HG03103 (cell line): ENCODE measurements around the gene TNFRSF18.
A peak's percentile ranks its signal among the peaks of the same experiment; 100 is the strongest.

ENCODE experiments used
- ATAC-seq: cut with Tn5 transposase; IDR thresholded peaks from one replicate; pipeline ENCODE4 v1.9.1; 2021; ENCODE audit warnings: low read depth; ENCODE audit not compliant: unreplicated experiment

TNFRSF18 gene

GRCh38 chr1:1240822-1241587, 34.6 kb upstream of the TNFRSF18 start:
- no peak for ATAC-seq

DNA sequence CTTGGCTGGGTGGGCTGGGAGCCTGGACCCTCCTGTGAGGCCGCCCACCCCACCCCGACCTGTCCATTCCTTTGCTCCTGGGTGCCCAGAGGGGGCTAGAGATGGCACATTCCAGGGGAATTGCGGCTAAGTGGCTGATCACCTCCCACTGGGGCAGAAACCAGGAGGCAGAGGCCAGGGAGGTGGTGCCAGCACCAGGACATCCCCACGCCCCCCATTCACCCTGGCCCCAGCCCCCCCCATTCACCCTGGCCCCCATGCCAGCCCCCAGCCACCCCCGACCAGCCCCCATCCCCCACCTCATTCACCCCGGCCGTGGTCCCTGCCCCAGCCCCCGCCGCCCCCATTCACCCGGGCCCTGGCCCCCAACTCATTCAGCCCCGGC, 33.9 kb upstream of the TNFRSF18 start:
- no peak for ATAC-seq

DNA sequence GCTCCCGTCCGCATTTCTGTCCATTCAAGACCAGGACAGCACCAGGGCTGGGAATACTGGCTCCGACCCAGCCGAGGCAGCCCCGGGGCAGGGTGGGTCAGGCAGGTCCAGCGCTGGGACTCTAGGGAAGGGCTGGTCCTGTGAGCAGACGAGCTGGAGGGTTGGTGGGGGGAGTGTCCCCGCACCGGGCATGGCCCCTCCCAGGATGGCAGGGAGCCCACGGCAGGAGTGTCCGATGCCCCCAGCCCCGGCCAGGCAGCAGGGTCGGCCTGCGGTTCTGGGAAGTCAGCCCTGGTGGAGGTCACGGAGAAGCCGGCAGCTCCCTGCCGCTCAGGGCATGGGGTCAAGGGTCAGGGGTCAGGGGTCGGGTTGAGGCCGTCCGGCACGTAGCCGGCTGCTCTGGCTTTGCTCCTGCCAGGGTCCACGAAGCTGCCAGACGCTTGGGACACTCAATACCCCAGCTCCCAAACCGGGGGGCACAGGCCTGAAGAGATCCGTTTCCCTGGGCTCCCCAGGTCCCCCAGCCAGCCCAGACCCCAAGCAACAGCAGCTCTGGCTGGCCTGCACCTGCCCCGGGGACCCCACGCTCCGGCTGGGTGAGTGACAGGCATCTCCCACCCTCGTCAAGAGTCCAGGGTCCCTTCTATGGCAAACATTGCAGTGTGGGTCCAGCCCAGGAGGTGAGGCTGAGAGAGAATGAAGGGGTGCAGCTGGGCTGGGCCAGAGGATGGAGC, 33.4 kb upstream of the TNFRSF18 start:
- ATAC-seq: no peak

DNA sequence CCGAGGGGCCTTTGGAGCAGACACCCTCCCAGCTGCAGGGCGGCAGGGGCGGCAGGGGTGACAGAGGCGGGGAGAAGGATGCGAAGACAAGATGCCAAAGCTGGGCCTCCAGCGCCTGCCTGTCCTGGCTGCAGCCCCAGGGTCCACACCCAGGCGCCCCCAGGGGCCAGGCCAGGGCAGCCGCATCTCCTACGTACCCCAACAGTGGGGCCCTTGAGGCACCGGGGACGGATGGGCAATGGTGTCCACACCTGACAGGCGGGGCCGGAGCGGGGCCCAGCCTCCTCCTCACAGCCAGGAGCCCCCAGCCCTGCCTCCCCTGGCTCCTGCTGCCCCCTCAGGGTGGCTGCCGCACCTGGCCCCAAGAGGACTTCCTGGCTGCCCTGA, 32.8 kb upstream of the TNFRSF18 start:
- no peak for ATAC-seq

- no peak for ATAC-seq
Measured at GRCh38 chr1:1238702-1239178, 32.3 kb upstream of the TNFRSF18 start.

DNA sequence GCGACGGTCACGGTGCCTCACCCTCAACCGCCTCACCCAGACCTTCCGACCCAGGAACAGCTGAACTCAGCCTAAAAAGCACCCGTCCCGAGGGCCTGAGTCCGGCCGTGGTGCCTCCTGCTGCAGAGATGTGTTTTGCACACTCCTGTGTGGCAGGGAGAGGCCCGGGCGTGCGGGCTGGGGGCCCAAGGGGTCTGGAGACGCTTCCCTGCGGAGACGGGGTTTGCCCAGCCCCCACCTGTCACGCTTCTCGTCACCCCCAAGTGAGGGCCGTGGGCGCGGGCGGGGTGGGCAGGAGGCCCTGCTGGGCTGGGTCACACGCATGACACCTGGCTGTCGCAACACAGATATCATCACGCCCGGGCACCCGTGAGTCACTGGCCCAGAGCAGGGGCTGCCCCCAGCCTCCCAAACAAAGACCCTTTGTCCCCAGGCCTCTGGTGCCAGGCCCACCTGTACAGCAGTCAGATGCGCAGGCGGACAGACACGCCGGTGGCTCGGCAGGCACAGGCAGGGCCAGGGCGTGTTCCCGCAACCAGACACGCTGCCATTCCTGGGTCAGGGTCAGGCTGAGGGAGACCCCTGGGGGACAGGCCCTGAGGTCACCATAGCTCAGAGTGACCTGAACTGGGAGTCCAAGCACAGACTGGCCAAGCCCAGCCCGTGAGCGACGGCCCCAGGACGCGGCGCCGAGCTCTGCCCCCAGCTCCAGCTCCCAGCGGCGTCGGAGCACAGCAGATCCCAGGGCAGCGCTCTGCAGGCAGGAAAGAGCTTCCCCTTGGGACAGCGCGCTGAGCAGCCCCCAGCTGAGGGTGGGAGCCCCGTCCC, 31.7 kb upstream of the TNFRSF18 start:
- ATAC-seq: no peak

DNA sequence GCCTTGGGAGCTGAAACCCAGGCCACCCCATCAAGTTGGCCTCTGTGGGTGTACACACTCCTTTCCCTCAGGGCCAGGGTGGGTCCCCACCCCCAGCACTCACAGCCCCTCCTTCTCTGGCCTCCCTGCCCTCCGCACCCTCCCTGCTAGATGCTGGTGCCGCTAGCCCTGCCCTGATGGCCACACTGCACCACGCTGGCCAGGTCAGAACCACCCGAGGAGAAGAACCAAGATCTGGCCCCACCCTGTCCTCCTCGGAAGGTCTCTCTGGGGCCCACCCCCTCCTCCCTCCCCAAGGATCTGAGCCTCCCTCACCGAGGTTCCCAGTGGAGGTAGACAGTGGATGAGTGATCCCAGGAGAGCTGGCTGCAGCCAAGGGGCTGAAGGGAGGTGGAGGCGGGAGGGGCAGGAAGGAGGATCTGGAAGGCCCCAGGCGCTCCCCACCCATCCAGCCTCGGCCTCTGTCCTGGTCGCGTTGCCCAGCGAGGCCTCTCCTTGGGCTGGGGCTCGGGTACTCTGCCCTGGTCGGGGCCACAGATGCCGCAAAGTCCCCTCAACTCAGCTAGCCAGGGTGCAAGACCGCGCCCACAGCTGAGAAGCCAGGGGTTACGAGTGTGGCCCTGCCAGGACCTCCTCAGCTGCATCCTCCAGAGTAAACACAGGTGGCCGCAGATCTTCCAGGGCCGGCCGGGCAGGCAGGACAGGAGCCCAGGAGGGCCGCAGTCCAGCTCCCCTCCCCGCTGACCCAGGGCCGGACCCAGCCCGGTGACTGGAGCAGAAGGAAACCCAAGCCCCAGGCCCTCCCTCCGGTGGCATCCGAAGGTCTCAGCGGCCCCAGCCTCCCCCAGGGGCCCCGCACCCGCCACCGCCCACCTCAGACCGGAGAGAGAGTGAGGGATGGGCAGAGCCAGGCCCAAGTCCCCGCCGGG, 30.8 kb upstream of the TNFRSF18 start:
- ATAC-seq: no peak

GRCh38 chr1:1236176-1236763, 29.9 kb upstream of the TNFRSF18 start:
- ATAC-seq: no peak

- no peak for ATAC-seq
Measured at GRCh38 chr1:1235016-1235744, 28.8 kb upstream of the TNFRSF18 start.

- ATAC-seq: no peak
Measured at GRCh38 chr1:1234180-1234808, 27.9 kb upstream of the TNFRSF18 start.

- no peak for ATAC-seq
Measured at GRCh38 chr1:1233567-1233892, 27.1 kb upstream of the TNFRSF18 start.

GRCh38 chr1:1232796-1233566, 26.6 kb upstream of the TNFRSF18 start:
- ATAC-seq: no peak

- ATAC-seq: no peak
Measured at GRCh38 chr1:1232208-1232795, 25.9 kb upstream of the TNFRSF18 start, which contains the start of gene B3GALT6. Gene B3GALT6 (plus strand): TSS chr1:1232237. CDS start chr1:1232279, 42 bp downstream.

DNA sequence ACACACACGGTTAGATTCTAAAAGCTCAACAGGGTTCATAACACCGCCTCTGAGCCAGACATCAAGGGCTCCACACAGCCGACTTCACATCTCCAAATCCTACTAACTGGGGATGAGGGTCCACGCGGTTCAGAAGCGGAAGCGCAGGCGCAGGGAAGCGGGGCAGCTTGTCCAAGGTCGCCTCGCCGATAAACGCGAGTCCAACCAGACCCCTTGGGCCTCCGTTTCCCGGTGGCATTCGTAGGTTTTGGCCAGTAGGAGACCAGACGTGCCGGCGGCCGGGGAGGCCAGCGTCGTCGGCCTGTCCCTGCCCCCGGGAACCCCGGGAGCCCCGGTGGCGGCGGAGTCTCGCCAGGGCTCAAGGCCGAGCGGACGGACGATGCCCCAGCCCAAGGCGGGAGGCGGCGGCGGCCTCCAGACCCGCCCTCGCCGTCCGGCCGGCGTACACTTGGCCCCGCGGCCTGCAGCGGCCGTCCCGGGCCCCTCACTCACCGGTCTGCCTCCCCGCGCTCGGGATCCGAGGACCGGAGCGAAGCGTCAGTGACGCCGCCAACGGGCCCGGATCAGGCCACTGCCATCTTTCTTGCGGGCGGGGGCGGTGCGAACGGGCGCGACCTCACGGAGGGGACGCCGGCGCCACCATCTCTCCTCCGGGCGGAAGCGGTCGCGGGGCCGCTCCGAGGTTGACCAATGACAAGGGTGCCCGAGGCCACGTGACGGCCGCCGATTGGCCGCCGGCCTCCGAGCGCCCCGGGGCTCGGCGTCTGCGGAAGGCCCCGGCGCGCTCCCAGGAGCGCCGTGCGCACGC, 25.2 kb upstream of the TNFRSF18 start, which contains the start of gene SDF4:
SDF4 (minus strand) TSS at position 602 of the 808 bp plus-strand sequence. CDS start 3,229 bp downstream, outside the sequence.
- ATAC-seq: peak; percentile 86

DNA sequence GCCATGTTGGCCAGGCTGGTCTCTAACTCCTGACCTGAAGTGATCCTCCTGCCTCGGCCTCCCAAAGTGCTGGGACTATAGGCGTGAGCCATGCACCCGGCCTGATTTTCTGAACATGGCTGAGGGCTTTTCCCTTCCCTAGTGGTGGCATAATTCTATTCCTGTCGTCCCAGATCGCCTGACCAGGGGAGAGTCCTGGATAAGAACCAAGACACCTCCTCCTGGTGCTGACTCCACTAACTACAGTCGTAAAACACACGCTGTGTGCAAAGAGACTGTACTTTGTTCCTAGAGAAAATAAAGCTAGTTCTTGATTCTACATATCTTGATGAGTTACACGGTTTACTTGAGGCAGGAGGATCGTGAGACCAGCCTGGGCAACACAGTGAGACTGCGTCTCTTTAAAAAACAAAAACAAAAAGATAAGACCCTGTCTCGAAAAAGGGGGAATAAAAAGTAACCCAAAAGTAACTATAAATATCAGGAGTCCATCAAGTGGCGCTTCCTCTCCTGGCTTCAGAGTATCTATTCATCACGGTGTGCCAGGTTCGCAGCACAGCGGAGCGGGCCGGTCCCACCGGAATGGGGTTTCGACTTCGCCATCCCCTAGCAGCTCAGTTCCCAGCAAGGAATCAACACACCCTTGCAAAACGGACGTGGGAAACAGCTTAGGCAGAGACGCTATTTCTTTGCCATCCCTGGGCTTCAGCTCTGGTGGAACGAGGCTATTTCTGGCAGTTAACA, 24.4 kb upstream of the TNFRSF18 start:
- ATAC-seq: no peak

- ATAC-seq: no peak
Measured at GRCh38 chr1:1229770-1230169, 23.4 kb upstream of the TNFRSF18 start.
